GM19397 (cell line): ENCODE data around the gene TMEFF1.
"Not testable (repeated sequence)": the region's sequence is repeated elsewhere in the genome, so short reads cannot be mapped to it uniquely, and the experiment has no call there.

Experiments used
- ATAC-seq: cut with Tn5 transposase; IDR thresholded peaks from one replicate; pipeline ENCODE4 v1.9.1; 2021; ENCODE audit warnings: mild to moderate bottlenecking, moderate library complexity; ENCODE audit not compliant: unreplicated experiment

Gene TMEFF1

GRCh38 chr9:100472788-100473275 is at the start of gene TMEFF1:
Gene TMEFF1 (plus strand): TSS chr9:100473149. CDS start chr9:100473545, 396 bp downstream.
- peak; percentile 50 for ATAC-seq

GRCh38 chr9:100425758-100426157 is 47.2 kb upstream of the TMEFF1 start:
- no peak for ATAC-seq

- no peak for ATAC-seq
Measured at GRCh38 chr9:100426189-100426529, 46.8 kb upstream of the TMEFF1 start.

- ATAC-seq = peak; percentile 83
Measured at GRCh38 chr9:100426530-100427365, 46.2 kb upstream of the TMEFF1 start, which contains the start of gene MSANTD3. Gene MSANTD3 (plus strand): TSS chr9:100427143. CDS start chr9:100441939, 14,796 bp downstream.

GRCh38 chr9:100427366-100428263 is 45.3 kb upstream of the TMEFF1 start:
- ATAC-seq = peak; percentile 56

GRCh38 chr9:100428871-100429654 is 43.9 kb upstream of the TMEFF1 start:
- no peak for ATAC-seq

- ATAC-seq = no peak
Measured at GRCh38 chr9:100430286-100430940, 42.5 kb upstream of the TMEFF1 start.

GRCh38 chr9:100431886-100432285 is 41.1 kb upstream of the TMEFF1 start:
- no peak for ATAC-seq

- ATAC-seq = no peak
Measured at GRCh38 chr9:100432736-100433135, 40.2 kb upstream of the TMEFF1 start.

GRCh38 chr9:100436571-100436970 is 36.4 kb upstream of the TMEFF1 start:
- no peak for ATAC-seq

GRCh38 chr9:100437860-100438805 is 34.8 kb upstream of the TMEFF1 start:
- no peak for ATAC-seq

- no peak for ATAC-seq
Measured at GRCh38 chr9:100440071-100440470, 32.9 kb upstream of the TMEFF1 start.

- not testable (repeated sequence) for ATAC-seq
Measured at GRCh38 chr9:100440487-100440886, 32.5 kb upstream of the TMEFF1 start.

GRCh38 chr9:100441911-100442361 is 31.0 kb upstream of the TMEFF1 start:
- no peak for ATAC-seq

GRCh38 chr9:100443781-100444768 is 28.9 kb upstream of the TMEFF1 start:
- ATAC-seq = no peak

GRCh38 chr9:100445161-100445902 is 27.6 kb upstream of the TMEFF1 start:
- no peak for ATAC-seq

GRCh38 chr9:100445903-100446549 is 26.9 kb upstream of the TMEFF1 start:
- ATAC-seq = no peak
